Keratinocyte (primary cell): ENCODE data around the gene TINCR. TPM values are rescaled to one million over a fixed set of nuclear protein-coding genes. Genes with fewer than 3 reads are reported as not detected.

ENCODE experiments used
- DNase-seq: peaks from one replicate; pipeline ENCODE4 v3.0.0-alpha.2; 2011; ENCODE audit warnings: low read depth, missing footprints, low spot score
- FAIRE-seq: peaks from 2 replicates; lab custom pipeline; 2011; peaks lifted over from hg19 to GRCh38; lab: Jason Lieb, UNC
- H2AFZ ChIP-seq: 2 replicates; pipeline ENCODE4 v1.6.0; 2012; ENCODE audit warnings: low read length, control low read depth, inconsistent platforms; ENCODE audit not compliant: control insufficient read depth
- H3K27ac ChIP-seq: 2 replicates; pipeline ENCODE4 v1.5.1; 2011; ENCODE audit warnings: low read length; ENCODE audit not compliant: control insufficient read depth, insufficient read depth
- H3K27me3 ChIP-seq: 3 replicates; pipeline ENCODE4 v1.6.0; 2011; ENCODE audit warnings: low read length; ENCODE audit not compliant: control insufficient read depth, insufficient read depth; ENCODE audit errors: extremely low read depth
- H3K36me3 ChIP-seq, 2 experiments: 2 replicates in 1 of 2; 3 replicates in 1 of 2; pipeline ENCODE4 v1.5.1; 2011; ENCODE audit warnings: low read length in 2 of 2, mild to moderate bottlenecking in 1 of 2; ENCODE audit not compliant: control insufficient read depth in 2 of 2, insufficient read depth in 2 of 2; ENCODE audit errors: extremely low read depth in 1 of 2
- H3K4me1 ChIP-seq: 3 replicates; pipeline ENCODE4 v1.5.1; 2011; ENCODE audit warnings: low read length; ENCODE audit not compliant: control insufficient read depth, insufficient read depth; ENCODE audit errors: extremely low read depth
- H3K4me2 ChIP-seq: 3 replicates; pipeline ENCODE4 v1.6.0; 2011; ENCODE audit warnings: low read depth, low read length; ENCODE audit not compliant: control insufficient read depth, insufficient read depth; ENCODE audit errors: extremely low read depth
- H3K4me3 ChIP-seq, 3 experiments: fragments of 200-600 bp in 1 of 3; sonication (generic) in 1 of 3; 2 replicates in 2 of 3; 3 replicates in 1 of 3; pipeline ENCODE4 v1.5.1; 2011 to 2016; ENCODE audit warnings: low read length in 3 of 3, mild to moderate bottlenecking in 3 of 3, control low read depth in 2 of 3, inconsistent platforms in 1 of 3, low read depth in 1 of 3, mixed read lengths in 1 of 3, mixed run types in 1 of 3, moderate library complexity in 1 of 3; ENCODE audit not compliant: control insufficient read depth in 2 of 3, insufficient read depth in 2 of 3; ENCODE audit errors: extremely low read depth in 1 of 3
- H3K79me2 ChIP-seq: 2 replicates; pipeline ENCODE4 v1.6.0; 2012; ENCODE audit warnings: low read length; ENCODE audit not compliant: control insufficient read depth, insufficient read depth
- H3K9ac ChIP-seq: 3 replicates; pipeline ENCODE4 v1.6.0; 2011; ENCODE audit warnings: low read length; ENCODE audit not compliant: control insufficient read depth, insufficient read depth; ENCODE audit errors: extremely low read depth
- H3K9me1 ChIP-seq: 3 replicates; pipeline ENCODE4 v1.6.0; 2011; ENCODE audit warnings: low read length; ENCODE audit not compliant: control insufficient read depth, insufficient read depth; ENCODE audit errors: extremely low read depth
- H3K9me3 ChIP-seq: 2 replicates; pipeline ENCODE4 v1.5.1; 2012; ENCODE audit warnings: low read depth, low read length; ENCODE audit not compliant: control insufficient read depth
- H4K20me1 ChIP-seq: 3 replicates; pipeline ENCODE4 v1.6.0; 2011; ENCODE audit warnings: low read length; ENCODE audit not compliant: control insufficient read depth, insufficient read depth; ENCODE audit errors: extremely low read depth
- EZH2 ChIP-seq: IDR thresholded peaks from one replicate; pipeline ENCODE4 v1.6.1; 2012; ENCODE audit warnings: inconsistent platforms, mild to moderate bottlenecking, low read length, moderate library complexity
- dilution Hi-C: fragments of 300-500 bp; cut with MboI; formaldehyde crosslinking; loops from one replicate; pipeline ENCODE4 v1.7.0; 2020; ENCODE audit warnings: low sequenced_read_pairs; ENCODE audit not compliant: extremely low pct_ligation_motif_present
- polyA plus RNA-seq, 5 experiments: library from polyadenylated mRNA; depleted of rRNA in 3 of 5; stranded (reverse) in 3 of 5; stranded (forward) in 1 of 5; unstranded in 1 of 5; fragments of >200 nt; gene quantifications; 1 replicate in 1 of 5; 2 replicates in 3 of 5; 3 replicates in 1 of 5; pipeline versions ENCODE4 v1.2.1 to v1.2.3, GENCODE V29; 2011 to 2012; ENCODE audit warnings: missing spikeins in 2 of 5, low read depth in 1 of 5, low replicate concordance in 1 of 5
- TF ChIP-seq, protein P1 (sequence below), 3 experiments: IDR thresholded peaks in 1 of 3; conservative IDR thresholded peaks in 1 of 3; optimal IDR thresholded peaks in 1 of 3; 2 replicates in 2 of 3; 3 replicates in 1 of 3; pipeline versions ENCODE3 to v1.5.1; 2011; ENCODE audit warnings: low read length in 3 of 3, mild to moderate bottlenecking in 3 of 3, moderate library complexity in 2 of 3, control low read depth in 1 of 3, inconsistent platforms in 1 of 3; ENCODE audit not compliant: insufficient read depth in 2 of 3; ENCODE audit errors: extremely low read depth in 1 of 3

Gene TINCR
- polyA plus RNA-seq, 1 donor (not counting 4 experiments of a cell fraction or from before 2014, with no cell fraction given): 9.7 TPM

DNA sequence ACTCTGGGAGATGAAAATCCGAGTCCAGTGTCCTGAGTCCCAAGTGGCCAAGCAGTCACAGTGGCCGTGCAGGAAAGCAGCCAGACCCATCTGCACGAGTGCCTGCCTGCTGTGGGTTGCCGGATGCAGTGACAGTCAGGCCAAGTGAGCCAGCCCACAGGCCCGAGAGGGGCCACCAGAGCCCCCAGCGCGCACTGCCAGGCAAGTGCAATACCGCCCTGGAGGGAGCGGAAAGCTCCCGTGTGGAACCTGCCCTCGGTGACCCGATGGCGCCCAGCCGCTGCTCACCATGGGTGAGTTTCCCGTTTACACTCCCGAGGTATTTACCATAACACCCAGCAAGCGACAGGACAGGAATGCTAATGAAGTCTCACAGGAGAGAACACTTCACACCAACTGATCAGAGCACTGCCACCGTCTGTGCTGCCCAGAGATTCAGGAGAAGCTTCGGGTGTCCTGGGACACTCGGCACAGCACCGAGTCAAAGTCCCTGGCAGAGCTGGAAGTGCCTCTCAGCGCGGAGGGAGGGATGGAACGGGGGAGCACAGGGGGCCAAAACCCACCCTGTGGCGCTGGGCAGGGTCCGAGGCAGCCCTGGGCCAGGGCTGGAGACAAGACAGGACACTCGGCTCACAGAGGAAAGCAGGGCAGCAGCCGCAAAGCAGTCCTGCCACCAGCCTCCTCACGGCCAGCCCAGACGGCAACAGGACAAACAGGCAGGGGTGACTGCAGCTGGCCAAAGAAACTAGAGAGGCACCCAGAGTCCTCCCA lies 21.3 kb upstream of the TINCR start:
- H3K36me3 ChIP-seq: peaks cover 34 to 37% of the 10 kb centered on the region in 2 experiments
- no peaks in the 10 kb centered on the region for H3K27me3 ChIP-seq
- no peak overlapping the region for H3K4me3 ChIP-seq
- no peak overlapping the region for H3K4me2 ChIP-seq
- TF ChIP-seq, protein P1, sequence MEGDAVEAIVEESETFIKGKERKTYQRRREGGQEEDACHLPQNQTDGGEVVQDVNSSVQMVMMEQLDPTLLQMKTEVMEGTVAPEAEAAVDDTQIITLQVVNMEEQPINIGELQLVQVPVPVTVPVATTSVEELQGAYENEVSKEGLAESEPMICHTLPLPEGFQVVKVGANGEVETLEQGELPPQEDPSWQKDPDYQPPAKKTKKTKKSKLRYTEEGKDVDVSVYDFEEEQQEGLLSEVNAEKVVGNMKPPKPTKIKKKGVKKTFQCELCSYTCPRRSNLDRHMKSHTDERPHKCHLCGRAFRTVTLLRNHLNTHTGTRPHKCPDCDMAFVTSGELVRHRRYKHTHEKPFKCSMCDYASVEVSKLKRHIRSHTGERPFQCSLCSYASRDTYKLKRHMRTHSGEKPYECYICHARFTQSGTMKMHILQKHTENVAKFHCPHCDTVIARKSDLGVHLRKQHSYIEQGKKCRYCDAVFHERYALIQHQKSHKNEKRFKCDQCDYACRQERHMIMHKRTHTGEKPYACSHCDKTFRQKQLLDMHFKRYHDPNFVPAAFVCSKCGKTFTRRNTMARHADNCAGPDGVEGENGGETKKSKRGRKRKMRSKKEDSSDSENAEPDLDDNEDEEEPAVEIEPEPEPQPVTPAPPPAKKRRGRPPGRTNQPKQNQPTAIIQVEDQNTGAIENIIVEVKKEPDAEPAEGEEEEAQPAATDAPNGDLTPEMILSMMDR (optimal IDR thresholded peaks at IDR 0.05 in 1 of 3, IDR thresholded peaks at IDR 0.05 in 1 of 3, conservative IDR thresholded peaks at IDR 0.05 in 1 of 3; ENCODE audit: extremely low read depth in 1 of 3, insufficient read depth in 2 of 3, low read length in 3 of 3): no peak
- no peak overlapping the region for H2AFZ ChIP-seq
- H3K4me1 ChIP-seq: peaks cover 12% of the 10 kb centered on the region
- FAIRE-seq: no peak
- H3K27ac ChIP-seq: no peak overlapping the region
- no peak for DNase-seq
- peaks cover 4% of the 10 kb centered on the region for H4K20me1 ChIP-seq
- H3K9ac ChIP-seq: no peak overlapping the region
- H3K9me3 ChIP-seq: no peaks in the 10 kb centered on the region
- H3K9me1 ChIP-seq: no peaks in the 10 kb centered on the region
- dilution Hi-C loops: no loop called here
- H3K79me2 ChIP-seq: no peaks in the 10 kb centered on the region

DNA sequence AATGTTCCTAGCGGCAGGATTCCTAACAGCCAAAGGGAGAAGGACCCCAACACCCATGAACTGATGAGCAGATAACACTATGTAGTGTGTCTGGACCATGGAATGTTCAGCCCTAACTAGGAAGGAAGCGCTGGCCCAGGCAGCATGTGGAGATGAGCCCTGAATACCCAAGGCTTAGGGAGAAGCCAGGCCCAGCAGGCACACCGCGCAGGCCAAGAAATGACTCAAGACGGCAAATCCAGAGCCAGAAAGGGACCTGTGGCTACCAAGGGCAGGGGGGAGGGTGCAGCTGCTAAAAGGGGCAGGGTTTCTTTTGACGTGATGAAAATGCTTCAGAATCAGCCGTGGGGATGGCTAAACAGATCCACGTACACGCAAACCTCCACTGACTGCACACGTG lies 20.7 kb upstream of the TINCR start:
- H3K36me3 ChIP-seq: peaks cover 28 to 34% of the 10 kb centered on the region in 2 experiments
- no peak overlapping the region for H3K27ac ChIP-seq
- peaks cover 4% of the 10 kb centered on the region for H4K20me1 ChIP-seq
- H3K9ac ChIP-seq: no peak overlapping the region
- peaks cover 12% of the 10 kb centered on the region for H3K4me1 ChIP-seq
- no peaks in the 10 kb centered on the region for H3K27me3 ChIP-seq
- no peaks in the 10 kb centered on the region for H3K9me3 ChIP-seq
- TF ChIP-seq, protein P1 (optimal IDR thresholded peaks at IDR 0.05 in 1 of 3, IDR thresholded peaks at IDR 0.05 in 1 of 3, conservative IDR thresholded peaks at IDR 0.05 in 1 of 3; ENCODE audit: extremely low read depth in 1 of 3, insufficient read depth in 2 of 3, low read length in 3 of 3): no peak
- TF ChIP-seq EZH2: no peak
- no peak overlapping the region for H3K4me2 ChIP-seq
- H3K79me2 ChIP-seq: no peaks in the 10 kb centered on the region
- no peaks in the 10 kb centered on the region for H3K9me1 ChIP-seq
- DNase-seq (no peak), FAIRE-seq (no peak)
- dilution Hi-C loops: no loop called here
- no peak overlapping the region for H3K4me3 ChIP-seq
- H2AFZ ChIP-seq: no peak overlapping the region
